Brain pericyte (primary cell): ENCODE results near the gene ALDOA.

Experiments
- DNase-seq: peaks from one replicate; pipeline ENCODE4 v3.0.0-alpha.2; 2012; ENCODE audit warnings: low read depth, low spot score

The ALDOA gene

DNA sequence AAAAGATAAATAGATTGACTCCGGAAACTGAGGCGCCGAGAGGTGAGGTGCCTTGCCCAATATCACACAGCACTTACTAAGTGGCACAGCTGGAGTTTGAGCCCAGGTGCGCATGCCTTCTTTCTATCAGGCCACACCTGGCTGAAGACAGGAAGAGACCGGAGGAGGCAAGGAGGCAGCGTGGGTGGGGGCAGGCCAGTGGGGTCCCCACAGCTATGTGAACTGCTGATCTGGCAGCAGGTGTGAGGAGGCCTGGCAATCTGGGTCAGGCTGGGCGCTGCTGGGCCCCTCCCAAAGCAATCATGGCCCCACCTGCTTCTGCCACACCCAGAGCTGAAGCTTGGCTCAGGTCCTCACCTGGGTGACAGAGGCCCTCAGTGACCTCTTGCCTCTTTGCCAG is 49.7 kb downstream of the ALDOA start:
- no peak for DNase-seq

DNA sequence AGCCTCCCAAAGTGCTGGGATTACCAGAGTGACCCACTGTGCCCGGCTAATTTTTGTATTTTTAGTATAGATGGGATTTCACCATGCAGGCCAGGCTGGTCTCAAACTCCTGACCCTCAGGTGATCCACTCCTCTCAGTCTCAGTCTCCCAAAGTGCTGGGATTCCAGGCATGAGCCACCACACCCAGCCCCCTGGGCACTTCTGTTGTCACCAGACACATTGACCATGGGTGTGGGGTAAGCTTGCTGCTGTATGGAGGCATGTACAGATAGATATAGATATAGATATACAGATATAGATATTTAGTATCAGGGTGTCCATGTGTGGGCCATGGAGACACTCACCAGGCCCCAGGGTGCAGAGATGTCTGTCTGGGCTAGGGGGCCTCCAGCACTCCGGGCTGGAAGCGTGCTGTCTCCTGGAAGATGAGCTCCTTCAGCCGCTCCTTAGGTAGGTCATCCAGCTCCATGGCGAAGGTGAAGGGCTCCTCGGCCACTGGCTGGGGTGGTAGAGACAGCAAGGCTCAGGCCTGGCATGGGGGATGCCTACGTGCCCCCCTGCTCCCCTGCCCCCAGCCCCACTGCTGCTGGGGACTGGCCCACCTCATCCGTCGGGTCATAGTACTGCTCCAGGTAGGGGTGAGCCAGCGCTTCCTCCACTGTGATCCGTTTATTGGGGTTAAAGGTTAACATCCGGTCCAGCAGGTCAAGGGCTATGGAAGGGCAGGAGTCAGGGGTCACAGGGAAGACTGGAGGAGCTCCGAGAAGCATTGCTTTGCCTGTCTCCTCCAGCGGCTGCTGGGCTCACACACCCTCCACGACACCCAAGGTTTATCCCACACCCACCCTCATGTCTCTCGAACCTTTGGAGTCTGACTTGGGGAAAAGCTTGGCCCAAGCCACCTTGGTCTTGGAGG is 51.0 kb downstream of the ALDOA start:
- DNase-seq, result no peak

DNA sequence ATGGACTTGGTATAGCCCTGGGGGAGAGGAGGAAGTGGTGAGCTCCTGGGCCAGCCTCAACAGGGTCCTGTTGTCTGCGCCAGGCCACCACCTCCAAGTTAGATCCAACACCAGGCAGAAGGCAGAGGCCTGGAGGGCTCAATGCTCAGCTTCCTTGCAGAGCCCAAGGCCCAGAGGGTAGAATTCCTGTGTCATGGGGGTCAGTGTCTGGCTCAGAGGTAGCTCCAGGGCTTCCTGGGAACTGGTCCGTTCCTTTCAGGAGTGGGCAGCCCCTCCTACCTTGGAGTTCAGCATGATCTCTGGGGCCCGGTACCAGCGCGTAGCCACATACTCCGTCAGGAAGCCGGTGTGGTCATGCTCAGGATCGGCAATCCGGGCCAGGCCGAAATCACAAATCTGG is 52.2 kb downstream of the ALDOA start:
- DNase-seq, result no peak

DNA sequence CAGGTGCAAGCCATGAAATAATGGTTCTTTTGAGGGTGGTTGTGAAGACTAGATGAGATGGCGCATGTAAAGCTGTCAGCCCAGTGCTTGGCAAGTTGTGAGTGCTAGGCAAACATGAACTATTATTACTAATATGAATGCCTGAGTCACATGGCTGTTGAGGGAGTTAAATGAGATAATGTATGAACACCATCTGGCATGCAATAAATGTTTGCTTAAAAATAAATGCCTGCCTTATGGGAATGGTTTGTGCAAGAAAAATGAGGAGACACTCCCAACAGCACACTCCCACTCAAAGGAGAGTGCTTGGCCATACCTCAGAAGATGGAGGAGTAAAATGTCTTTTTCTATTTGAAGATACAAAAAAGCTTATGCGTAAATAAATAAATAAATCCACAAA is 53.9 kb downstream of the ALDOA start:
- DNase-seq, result no peak
